Body of pancreas (tissue), 4 donors: ENCODE data around the gene IDH3G.

Experiments
- CTCF ChIP-seq, 7 experiments: fragments of 450-650 bp in 4 of 7; fragments of 200-600 bp in 3 of 7; sonication (generic) in 3 of 7; IDR thresholded peaks; one replicate each; pipeline ENCODE4 v1.5.1; 2016 to 2019; ENCODE audit warnings: antibody characterized with exemption in 7 of 7
- POLR2A ChIP-seq, 3 donors: fragments of 450-650 bp; IDR thresholded peaks; one replicate each; pipeline ENCODE4 v1.6.1; 2016; ENCODE audit warnings: antibody characterized with exemption in 3 of 3, mild to moderate bottlenecking in 2 of 3

GRCh38 chrX:153784325-153784967 is 9.7 kb downstream of the IDH3G start:
- TF ChIP-seq CTCF (IDR thresholded peaks at IDR 0.05) = no peak
- no peak for TF ChIP-seq POLR2A (IDR thresholded peaks at IDR 0.05)
